Heart left ventricle (tissue), 16 donors: ENCODE results near the gene NGEF. TPM values are rescaled to one million over a fixed set of nuclear protein-coding genes. Genes with fewer than 3 reads are reported as not detected.

Source experiments
- ATAC-seq, 4 donors: fragments of 200-7000 bp; cut with Tn5 transposase; one replicate each; pipeline ENCODE4 v1.9.1; 2020 to 2022; ENCODE audit warnings: moderate library complexity in 4 of 4, mild to moderate bottlenecking in 3 of 4, moderate number of reproducible peaks in 1 of 4
- DNase-seq, 5 donors: peaks; one replicate each; pipeline ENCODE4 v3.0.0-alpha.2; 2020
- H3K27ac ChIP-seq, 12 donors: fragments of 200-600 bp; sonication (generic) in 4 of 12; one replicate each; pipeline versions ENCODE4 v1.5.0 to v1.8.0; 2016 to 2022; ENCODE audit warnings: mild to moderate bottlenecking in 2 of 12
- H3K27me3 ChIP-seq, 9 donors: fragments of 200-600 bp; sonication (generic) in 2 of 9; one replicate each; pipeline versions ENCODE4 v1.5.1 to v1.8.0; 2016 to 2022; ENCODE audit warnings: mild to moderate bottlenecking in 3 of 9
- H3K36me3 ChIP-seq, 9 donors: fragments of 200-600 bp; sonication (generic) in 2 of 9; one replicate each; pipeline versions ENCODE4 v1.5.0 to v1.8.0; 2018 to 2022; ENCODE audit warnings: mild to moderate bottlenecking in 2 of 9
- H3K4me1 ChIP-seq, 12 donors: fragments of 200-600 bp; sonication (generic) in 4 of 12; one replicate each; pipeline versions ENCODE4 v1.5.0 to v1.8.0; 2016 to 2022; ENCODE audit warnings: mild to moderate bottlenecking in 3 of 12
- H3K4me3 ChIP-seq, 12 donors: fragments of 200-600 bp; sonication (generic) in 4 of 12; one replicate each; pipeline versions ENCODE4 v1.5.0 to v1.8.0; 2017 to 2022; ENCODE audit warnings: mild to moderate bottlenecking in 9 of 12, moderate library complexity in 4 of 12
- H3K9me3 ChIP-seq, 12 donors: fragments of 200-600 bp; sonication (generic) in 4 of 12; one replicate each; pipeline versions ENCODE4 v1.5.0 to v1.8.0; 2016 to 2022; ENCODE audit warnings: mild to moderate bottlenecking in 1 of 12
- CTCF ChIP-seq, 12 donors: fragments of 200-600 bp; sonication (generic) in 4 of 12; IDR thresholded peaks; one replicate each; pipeline versions ENCODE4 v1.5.0 to v1.8.0; 2018 to 2022; ENCODE audit warnings: antibody characterized with exemption in 12 of 12, mild to moderate bottlenecking in 5 of 12
- POLR2A ChIP-seq, 2 donors: fragments of 450-650 bp; IDR thresholded peaks; one replicate each; pipeline ENCODE4 v1.6.1; 2017; ENCODE audit warnings: antibody characterized with exemption in 2 of 2, mild to moderate bottlenecking in 2 of 2, moderate library complexity in 2 of 2
- WGBS, 4 donors: extraction: QIAGEN DNeasy Blood & Tissue Kit in 2 of 4; methylation state at CpG; one replicate each; pipeline versions ENCODE4 v1.1.5 to v1.1.7; 2013 to 2018; 5-methylcytosine and 5-hydroxymethylcytosine counted together
- intact Hi-C, 10 donors: fragments of 100-400 bp; cut with DNase I; formaldehyde crosslinking; loops; one replicate each; pipeline versions ENCODE4 v1.11.1 to v1.14.2; 2022
- polyA plus RNA-seq, 2 donors: library from polyadenylated mRNA; stranded (reverse); fragments of 200-250 nt; gene quantifications; one replicate each; pipeline ENCODE4 v1.2.3, GENCODE V29; 2013
- total RNA-seq, 9 donors: library from RNA; depleted of rRNA in 2 of 9; stranded (reverse); fragments of >200 nt in 2 of 9; fragmentation: NEBNext Ultra II Directional in 3 of 9; extraction: Animal tissue kit (Norgen Biotek cat#: 25700) in 3 of 9; gene quantifications; one replicate each; pipeline versions ENCODE4 v1.1.0 to v1.2.4, GENCODE V29; 2016 to 2023
- donor health status: ischemic (EF 13 %, LVEDD 7.1; RV severe dilation, severe dysfunction).
- donor health status: healthy with polysubstance abuse.
- donor health status: DM: no; HTN: yes; CAD: no.
- donor health status: DM: no; HTN: no; CAD: no.
- donor health status: ischemic (EF 25% LVEDD 6.9; RV normal size, moderate dysfunction).
- donor health status: ischemic (EF 25% LVEDD 5.7; RV mildly dilated, moderate dysfunction).
- donor health status: healthy.
- donor health status: DM: yes; HTN: yes; CAD: no.
- donor health status: ischemic (EF 35%, LVEDD 5.7; RV mildly dilated, moderate dysfunction).
- donor health status: nonischemic (EF 11% LVEDD 7.7; RV severe dilation, severe dysfunction).
- donor health status: DM: yes; HTN: yes; CAD: no.
- donor health status: PGD.
- donor health status: ischemic (EF 29% LVEDD 5.4; RV normal size, mild dysfunction).
- donor health status: nonischemic (EF 23%, LVEDD 6.1; RV moderate dilation, normal function).

Gene NGEF
- total and polyA plus RNA-seq, 11 donors, result 0.15 to 0.62 (median 0.42) TPM; not detected in 4

DNA sequence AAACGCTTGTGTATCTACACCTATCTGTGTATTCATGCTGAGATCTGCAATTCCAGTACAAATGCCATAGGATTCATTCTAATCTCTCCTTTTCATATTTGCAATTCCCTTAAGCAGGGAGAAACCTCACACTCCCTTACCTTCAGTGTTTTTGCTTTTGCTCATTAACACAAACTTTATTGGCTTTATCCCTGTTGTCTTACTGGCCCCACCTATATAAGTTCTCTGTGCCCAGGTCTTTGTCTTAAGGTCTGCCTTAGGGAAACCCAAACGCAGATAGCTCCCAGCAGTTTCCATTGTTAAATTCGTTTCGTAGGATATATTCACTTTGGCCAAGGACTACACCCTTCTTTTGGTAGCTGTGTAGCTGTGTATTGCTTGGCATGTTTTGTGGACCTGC is 147.0 kb downstream of the NGEF start:
- Histone ChIP-seq H3K36me3 (peaks cover 0 to 12% (median 3%) of the 10 kb centered on the region in 9 donors), H3K9me3 (no peaks in the 10 kb centered on the region), H3K27me3 (no peaks in the 10 kb centered on the region), H3K27ac (no peak overlapping the region), H3K4me3 (no peak overlapping the region), H3K4me1 (no peaks in the 10 kb centered on the region)
- DNase-seq (no peak), ATAC-seq (no peak)
- TF ChIP-seq POLR2A (IDR thresholded peaks at IDR 0.05), result no peak
- no peak for TF ChIP-seq CTCF (IDR thresholded peaks at IDR 0.05)
- intact Hi-C loops, result loop anchor here in 1 of 10 donors (10.0 kb wide), 1 partner anchor 149 kb away; the partner anchor contains the start of gene NGEF
- 77 to 86% (median 83%) methylated on average over 4 of the region's 4 CpGs for WGBS, 4 donors

DNA sequence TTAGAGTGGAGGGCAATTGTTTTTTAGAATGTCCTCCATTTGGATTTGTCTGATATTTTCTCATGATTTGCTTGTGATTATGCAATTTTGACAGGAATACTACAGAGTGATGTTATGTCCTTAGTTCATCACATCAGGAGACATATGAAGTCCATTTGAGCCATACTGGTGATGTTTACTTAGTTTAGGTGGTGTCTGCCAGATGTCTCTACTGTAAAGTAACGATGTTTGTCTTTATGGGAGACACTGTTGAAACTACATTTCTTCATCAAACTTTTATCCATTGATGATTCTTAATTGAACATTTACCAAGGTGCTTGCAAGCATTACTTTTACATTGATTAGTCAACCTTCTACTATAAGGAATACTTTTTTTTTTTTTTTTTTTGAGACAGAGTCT is 147.9 kb downstream of the NGEF start:
- Histone ChIP-seq H3K4me3 (no peak overlapping the region), H3K36me3 (peaks cover 0 to 19% (median 7%) of the 10 kb centered on the region in 9 donors), H3K9me3 (no peaks in the 10 kb centered on the region), H3K27me3 (no peaks in the 10 kb centered on the region), H3K27ac (no peak overlapping the region), H3K4me1 (no peaks in the 10 kb centered on the region)
- ATAC-seq, result no peak
- DNase-seq, result no peak
- 97 to 98% (median 98%) methylated on average over 1 of the region's 1 CpG for WGBS, 4 donors
- TF ChIP-seq CTCF (IDR thresholded peaks at IDR 0.05) (no peak), POLR2A (IDR thresholded peaks at IDR 0.05) (no peak)
- intact Hi-C loops, result loop anchor here in 1 of 10 donors (10.0 kb wide), 1 partner anchor 150 kb away; the partner anchor contains the start of gene NGEF

- H3K27me3 ChIP-seq, result no peaks in the 10 kb centered on the region
- TF ChIP-seq POLR2A (IDR thresholded peaks at IDR 0.05), result no peak
- no peak for TF ChIP-seq CTCF (IDR thresholded peaks at IDR 0.05)
- peaks cover 0 to 27% (median 18%) of the 10 kb centered on the region in 9 donors for H3K36me3 ChIP-seq
- 94 to 97% (median 95%) methylated on average over 2 of the region's 2 CpGs for WGBS, 4 donors
- H3K9me3 ChIP-seq, result no peaks in the 10 kb centered on the region
- intact Hi-C loops, result loop anchor here in 1 of 10 donors (10.0 kb wide), 1 partner anchor 151 kb away; the partner anchor contains the start of gene NGEF
- H3K27ac ChIP-seq, result no peak overlapping the region
- H3K4me3 ChIP-seq, result no peak overlapping the region
- no peak for DNase-seq
- no peak for ATAC-seq
- H3K4me1 ChIP-seq, result no peaks in the 10 kb centered on the region
Observed at GRCh38 chr2:232863996-232864395, 149.1 kb downstream of the NGEF start.

DNA sequence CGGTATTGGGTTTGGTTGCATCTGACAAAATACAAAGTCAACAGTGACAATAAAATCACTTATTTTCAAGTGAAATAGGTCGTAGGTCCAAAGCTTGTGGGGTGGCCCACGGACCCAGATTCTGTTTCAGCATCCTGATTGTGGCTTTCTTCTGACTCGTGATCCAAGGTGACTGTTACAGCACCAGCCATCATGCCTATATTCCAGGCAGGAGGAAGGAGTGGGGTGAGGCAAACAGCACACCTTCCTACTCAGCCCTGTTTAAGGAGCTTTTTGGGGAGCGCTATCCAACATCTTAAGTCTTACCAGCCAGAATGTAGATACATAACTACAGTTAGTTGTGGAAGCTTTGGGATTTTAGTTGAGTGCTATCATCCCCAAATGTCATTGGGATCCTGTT is 151.7 kb downstream of the NGEF start:
- ATAC-seq, result no peak
- no peak overlapping the region for H3K4me3 ChIP-seq
- DNase-seq, result no peak
- H3K9me3 ChIP-seq, result no peaks in the 10 kb centered on the region
- H3K27me3 ChIP-seq, result no peaks in the 10 kb centered on the region
- TF ChIP-seq POLR2A (IDR thresholded peaks at IDR 0.05) (no peak), CTCF (IDR thresholded peaks at IDR 0.05) (no peak)
- H3K27ac ChIP-seq, result no peak overlapping the region
- H3K36me3 ChIP-seq, result peaks cover 0 to 53% (median 44%) of the 10 kb centered on the region in 9 donors
- WGBS, 4 donors, result 93 to 99% (median 97%) methylated on average over 5 of the region's 5 CpGs
- no peaks in the 10 kb centered on the region for H3K4me1 ChIP-seq
- intact Hi-C loops, result loop anchor here in 1 of 10 donors (10.0 kb wide), 1 partner anchor 153 kb away; the partner anchor contains the start of gene NGEF
